OCI-LY1 (cell line): ENCODE data around the gene PI4K2B.
A peak's percentile ranks its signal among the peaks of the same experiment; 100 is the strongest.
"Not testable (repeated sequence)": the region's sequence is repeated elsewhere in the genome, so short reads cannot be mapped to it uniquely, and the experiment has no call there.

Experiments
- H2AFZ ChIP-seq: fragments of 200-600 bp; sonication (generic), shearing (Covaris generic); 2 replicates; pipeline ENCODE4 v1.6.0; 2014; ENCODE audit warnings: antibody characterized with exemption, mild to moderate bottlenecking, low read length
- H3F3A ChIP-seq: fragments of 200-600 bp; sonication (generic), shearing (Covaris generic); 2 replicates; pipeline ENCODE4 v1.6.0; 2014; ENCODE audit warnings: mild to moderate bottlenecking, antibody characterized with exemption, low read length, moderate library complexity; ENCODE audit not compliant: insufficient read depth
- H3K27ac ChIP-seq: fragments of 200-600 bp; sonication (generic); 2 replicates; pipeline ENCODE4 v1.5.1; 2014; ENCODE audit warnings: low read length, mixed run types, mild to moderate bottlenecking, low read depth; ENCODE audit not compliant: poor library complexity, severe bottlenecking
- H3K27me3 ChIP-seq: fragments of 200-600 bp; sonication (generic); 2 replicates; pipeline ENCODE4 v1.6.0; 2014; ENCODE audit warnings: antibody characterized with exemption, mild to moderate bottlenecking, low read length, moderate library complexity; ENCODE audit not compliant: insufficient read depth
- H3K36me3 ChIP-seq: fragments of 200-600 bp; sonication (generic); 2 replicates; pipeline ENCODE4 v1.6.1; 2014; ENCODE audit warnings: mild to moderate bottlenecking, antibody characterized with exemption, low read length, moderate library complexity, mixed read lengths; ENCODE audit not compliant: insufficient read depth
- H3K4me1 ChIP-seq: fragments of 200-600 bp; sonication (generic); 2 replicates; pipeline ENCODE4 v1.5.1; 2014; ENCODE audit warnings: mild to moderate bottlenecking, low read length, moderate library complexity; ENCODE audit not compliant: insufficient read depth, severe bottlenecking
- H3K4me2 ChIP-seq: fragments of 200-600 bp; sonication (generic), shearing (Covaris generic); 2 replicates; pipeline ENCODE4 v1.6.1; 2014; ENCODE audit warnings: low read length
- H3K4me3 ChIP-seq: fragments of 200-600 bp; sonication (generic); 2 replicates; pipeline ENCODE4 v1.5.1; 2014; ENCODE audit warnings: low read length, low read depth, mild to moderate bottlenecking, mixed read lengths; ENCODE audit not compliant: poor library complexity, severe bottlenecking
- H3K79me2 ChIP-seq: fragments of 200-600 bp; shearing (Covaris generic); 2 replicates; pipeline ENCODE4 v1.6.1; 2016; ENCODE audit warnings: mixed run types, low read length, mixed read lengths; ENCODE audit not compliant: insufficient read depth
- H3K9ac ChIP-seq: fragments of 200-600 bp; sonication (generic), shearing (Covaris generic); 2 replicates; pipeline ENCODE4 v1.6.1; 2014; ENCODE audit warnings: mild to moderate bottlenecking, low read length, mixed read lengths
- H3K9me2 ChIP-seq: fragments of 200-600 bp; sonication (generic), shearing (Covaris generic); 2 replicates; pipeline ENCODE4 v1.6.1; 2014; ENCODE audit warnings: low read depth, mild to moderate bottlenecking, low read length, mixed read lengths
- H3K9me3 ChIP-seq: fragments of 200-600 bp; shearing (Covaris generic); 2 replicates; pipeline ENCODE4 v1.6.1; 2014; ENCODE audit warnings: low read length, mixed read lengths
- H4K20me1 ChIP-seq: fragments of 200-600 bp; sonication (generic), shearing (Covaris generic); 2 replicates; pipeline ENCODE4 v1.6.0; 2016; ENCODE audit warnings: mild to moderate bottlenecking, low read length; ENCODE audit not compliant: insufficient read depth
- CTCF ChIP-seq: fragments of 200-600 bp; sonication (generic), shearing (Covaris generic); IDR thresholded peaks from 2 replicates; pipeline ENCODE4 v1.5.1; 2017; ENCODE audit warnings: mild to moderate bottlenecking, antibody characterized with exemption, low read length, moderate library complexity, mixed read lengths
- EZH2 ChIP-seq: fragments of 200-600 bp; sonication (generic), shearing (Covaris generic); IDR thresholded peaks from 2 replicates; pipeline ENCODE4 v1.8.0; 2017; ENCODE audit warnings: borderline replicate concordance, mixed run types, mild to moderate bottlenecking, antibody characterized with exemption, low read length, moderate library complexity, mixed read lengths

Gene PI4K2B

GRCh38 chr4:25235401-25235800 lies 1.6 kb downstream of the PI4K2B start:
- Histone ChIP-seq H4K20me1 (no peaks in the 10 kb centered on the region), H3K9me2 (no peaks in the 10 kb centered on the region), H3K9me3 (no peaks in the 10 kb centered on the region), H3K4me2 (peak overlapping the region; percentile 96), H3K4me3 (peak overlapping the region; percentile 80), H2AFZ (no peak overlapping the region), H3K4me1 (peaks cover 25% of the 10 kb centered on the region), H3K79me2 (peaks cover 24% of the 10 kb centered on the region), H3K9ac (peak overlapping the region; percentile 84), H3K36me3 (peaks cover 4% of the 10 kb centered on the region), H3K27me3 (no peaks in the 10 kb centered on the region), H3K27ac (peak overlapping the region; percentile 84), H3F3A (no peaks in the 10 kb centered on the region)
- no peak for TF ChIP-seq EZH2
- no peak for TF ChIP-seq CTCF

- not testable (repeated sequence) for H3F3A ChIP-seq, H3K9me2 ChIP-seq, H3K9me3 ChIP-seq, H3K27me3 ChIP-seq, H3K27ac ChIP-seq, H2AFZ ChIP-seq, H4K20me1 ChIP-seq, H3K36me3 ChIP-seq
- peak overlapping the region; percentile 84 for H3K9ac ChIP-seq
- H3K79me2 ChIP-seq: peaks cover 24% of the 10 kb centered on the region
- H3K4me3 ChIP-seq: peak overlapping the region; percentile 80
- H3K4me1 ChIP-seq: peaks cover 28% of the 10 kb centered on the region
- peak overlapping the region; percentile 96 for H3K4me2 ChIP-seq
Observed at GRCh38 chr4:25236030-25236429, 2.2 kb downstream of the PI4K2B start.

- Histone ChIP-seq H3K9me3 (no peaks in the 10 kb centered on the region), H3K4me3 (no peak overlapping the region), H4K20me1 (no peaks in the 10 kb centered on the region), H2AFZ (no peak overlapping the region), H3K4me2 (no peak overlapping the region), H3K4me1 (peaks cover 28% of the 10 kb centered on the region), H3K79me2 (peaks cover 24% of the 10 kb centered on the region), H3K36me3 (peaks cover 4% of the 10 kb centered on the region), H3K27me3 (no peaks in the 10 kb centered on the region), H3K9ac (no peak overlapping the region), H3F3A (no peaks in the 10 kb centered on the region), H3K9me2 (no peaks in the 10 kb centered on the region), H3K27ac (no peak overlapping the region)
- TF ChIP-seq CTCF (no peak), EZH2 (no peak)
Observed at GRCh38 chr4:25236971-25237370, 3.1 kb downstream of the PI4K2B start.

- Histone ChIP-seq H3K36me3 (peaks cover 4% of the 10 kb centered on the region), H3K4me3 (no peak overlapping the region), H3F3A (no peaks in the 10 kb centered on the region), H4K20me1 (no peaks in the 10 kb centered on the region), H3K27ac (no peak overlapping the region), H3K4me2 (no peak overlapping the region), H3K9ac (no peak overlapping the region), H3K79me2 (peaks cover 24% of the 10 kb centered on the region), H3K9me3 (no peaks in the 10 kb centered on the region), H3K4me1 (peaks cover 28% of the 10 kb centered on the region), H2AFZ (no peak overlapping the region), H3K27me3 (no peaks in the 10 kb centered on the region), H3K9me2 (no peaks in the 10 kb centered on the region)
- TF ChIP-seq EZH2: no peak
- no peak for TF ChIP-seq CTCF
Observed at GRCh38 chr4:25238052-25238451, 4.2 kb downstream of the PI4K2B start.

- not testable (repeated sequence) for H3K4me3 ChIP-seq, H4K20me1 ChIP-seq, H3F3A ChIP-seq, H3K9ac ChIP-seq, H3K27me3 ChIP-seq, H3K4me2 ChIP-seq, H3K36me3 ChIP-seq, H2AFZ ChIP-seq, H3K9me2 ChIP-seq, H3K9me3 ChIP-seq
- Histone ChIP-seq H3K27ac (peak overlapping the region; percentile 28), H3K4me1 (peaks cover 28% of the 10 kb centered on the region), H3K79me2 (peaks cover 24% of the 10 kb centered on the region)
Observed at GRCh38 chr4:25239528-25239927, 5.7 kb downstream of the PI4K2B start.
